ENCODE data around the gene TTC3.

DNA sequence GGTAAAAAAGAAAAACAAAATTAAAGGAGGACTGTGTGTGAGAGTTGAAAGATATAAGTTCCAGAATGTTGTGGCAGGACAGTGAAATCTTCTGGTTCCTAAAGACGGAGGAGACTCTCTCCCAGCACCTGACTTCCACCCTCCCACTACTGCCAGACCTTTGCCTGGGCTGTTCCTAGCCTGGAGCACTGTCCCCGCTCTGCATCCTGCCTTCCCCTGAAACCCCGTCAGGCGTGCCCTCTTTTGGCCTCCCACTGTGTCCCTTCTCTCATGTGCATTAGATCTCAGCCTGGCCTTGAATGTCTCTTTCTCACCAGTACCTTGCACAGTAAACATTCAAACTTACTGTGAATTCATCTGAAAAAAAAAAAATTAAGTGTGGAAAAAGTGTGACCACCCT is 120.0 kb downstream of the TTC3 start:
- no peak for TF ChIP-seq POLR2A (IDR thresholded peaks at IDR 0.05; ENCODE audit: low read depth, low read length)
- TF ChIP-seq POLR2AphosphoS5 (IDR thresholded peaks at IDR 0.05; ENCODE audit: low read depth, low read length) = no peak
- TF ChIP-seq SPI1 (IDR thresholded peaks at IDR 0.05; ENCODE audit: low read depth, low read length) = no peak
- no peak for TF ChIP-seq POU2F2 (IDR thresholded peaks at IDR 0.05; ENCODE audit: low read depth, low read length)
- TF ChIP-seq TAF1 (IDR thresholded peaks at IDR 0.05; ENCODE audit: low read depth, low read length) = no peak

Data from GM12891 (cell line).